ENCODE results near the gene CD200. TPM values are rescaled to one million over a fixed set of nuclear protein-coding genes. Genes with fewer than 3 reads are reported as not detected.
"Not testable (repeated sequence)": the region's sequence is repeated elsewhere in the genome, so short reads cannot be mapped to it uniquely, and the experiment has no call there.

The CD200 gene
- total and polyA plus RNA-seq, 8 donors = 6.6 to 58.0 (median 50.2) TPM

DNA sequence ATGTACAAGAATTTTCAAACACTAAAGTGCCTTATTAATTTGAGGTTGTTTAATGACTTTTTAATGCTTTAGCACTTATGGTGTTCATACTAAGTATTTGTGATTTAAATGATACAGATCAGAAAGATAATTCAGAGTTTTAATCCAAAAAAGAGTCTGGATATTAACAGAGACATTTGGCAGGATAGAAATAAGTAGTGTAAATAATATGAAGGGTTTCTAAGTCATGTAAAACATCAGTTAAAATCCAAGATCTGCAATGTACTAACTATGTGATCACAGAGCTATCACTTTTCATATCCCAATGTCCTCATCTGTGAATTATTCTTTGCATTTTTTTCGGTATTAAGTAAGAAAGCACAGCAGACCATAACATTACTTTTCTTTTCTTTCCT is 62.9 kb downstream of the CD200 start:
- Histone ChIP-seq H3K27me3 (no peaks in the 10 kb centered on the region), H3K4me1 (peaks cover 7 to 22% of the 10 kb centered on the region in 2 donors), H3K36me3 (no peaks in the 10 kb centered on the region), H3K4me3 (no peak overlapping the region), H3K27ac (peak overlapping the region in 1 of 2 donors; percentile 41), H3K9me3 (peaks cover 0 to 6% of the 10 kb centered on the region in 2 donors)
- intact Hi-C loops (cut with DNase I) = no loop called here
- TF ChIP-seq, protein P1, sequence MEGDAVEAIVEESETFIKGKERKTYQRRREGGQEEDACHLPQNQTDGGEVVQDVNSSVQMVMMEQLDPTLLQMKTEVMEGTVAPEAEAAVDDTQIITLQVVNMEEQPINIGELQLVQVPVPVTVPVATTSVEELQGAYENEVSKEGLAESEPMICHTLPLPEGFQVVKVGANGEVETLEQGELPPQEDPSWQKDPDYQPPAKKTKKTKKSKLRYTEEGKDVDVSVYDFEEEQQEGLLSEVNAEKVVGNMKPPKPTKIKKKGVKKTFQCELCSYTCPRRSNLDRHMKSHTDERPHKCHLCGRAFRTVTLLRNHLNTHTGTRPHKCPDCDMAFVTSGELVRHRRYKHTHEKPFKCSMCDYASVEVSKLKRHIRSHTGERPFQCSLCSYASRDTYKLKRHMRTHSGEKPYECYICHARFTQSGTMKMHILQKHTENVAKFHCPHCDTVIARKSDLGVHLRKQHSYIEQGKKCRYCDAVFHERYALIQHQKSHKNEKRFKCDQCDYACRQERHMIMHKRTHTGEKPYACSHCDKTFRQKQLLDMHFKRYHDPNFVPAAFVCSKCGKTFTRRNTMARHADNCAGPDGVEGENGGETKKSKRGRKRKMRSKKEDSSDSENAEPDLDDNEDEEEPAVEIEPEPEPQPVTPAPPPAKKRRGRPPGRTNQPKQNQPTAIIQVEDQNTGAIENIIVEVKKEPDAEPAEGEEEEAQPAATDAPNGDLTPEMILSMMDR (IDR thresholded peaks at IDR 0.05) = no peak
- DNase-seq (peak in 1 of 4 donors; percentile 61), ATAC-seq (no peak)

DNA sequence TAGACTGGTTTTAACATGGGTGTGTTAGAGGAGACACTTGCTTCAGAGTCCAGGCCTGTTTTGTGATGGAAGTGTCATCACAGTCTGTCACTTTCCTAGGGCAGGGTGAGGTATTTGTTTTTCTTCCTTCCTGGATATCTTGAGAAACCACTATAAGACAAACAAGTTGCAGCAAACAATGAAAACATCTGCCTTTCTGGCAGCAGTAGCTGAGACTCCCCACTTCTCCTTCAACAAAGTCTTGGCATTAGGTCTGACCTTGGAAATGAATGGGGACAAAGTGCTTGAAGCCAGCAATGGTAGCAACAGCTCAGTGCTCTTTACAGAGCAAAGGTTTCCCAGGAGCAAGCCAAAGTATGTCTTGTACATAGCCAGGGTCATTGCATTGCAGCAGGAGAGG is 64.6 kb downstream of the CD200 start:
- no peak overlapping the region for H3K27ac ChIP-seq
- no peak overlapping the region for H3K4me3 ChIP-seq
- H3K27me3 ChIP-seq = no peaks in the 10 kb centered on the region
- TF ChIP-seq, protein P1 (IDR thresholded peaks at IDR 0.05) = no peak
- DNase-seq (no peak), ATAC-seq (no peak)
- H3K36me3 ChIP-seq = no peaks in the 10 kb centered on the region
- H3K4me1 ChIP-seq = peaks cover 0 to 11% of the 10 kb centered on the region in 2 donors
- intact Hi-C loops (cut with DNase I) = no loop called here
- peaks cover 0 to 4% of the 10 kb centered on the region in 2 donors for H3K9me3 ChIP-seq

DNA sequence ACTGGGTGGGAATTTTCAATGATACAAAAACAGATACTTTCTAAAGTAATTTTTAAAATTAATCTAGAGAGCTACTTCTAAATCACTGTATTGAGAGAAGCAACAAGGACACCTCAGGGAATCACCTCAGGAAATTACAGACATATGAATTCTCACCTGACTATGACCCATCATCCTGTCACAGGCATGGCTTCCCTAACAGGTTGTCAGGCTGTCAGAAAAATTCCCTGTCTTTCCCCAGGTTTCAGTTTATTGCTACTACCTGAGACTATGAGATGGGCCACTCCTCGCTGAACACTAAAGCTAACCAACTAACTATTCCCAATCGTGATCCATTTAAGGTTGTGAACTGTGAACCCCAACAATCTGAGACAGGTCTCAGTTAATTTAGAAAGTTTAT is 66.1 kb downstream of the CD200 start:
- ATAC-seq = no peak
- Histone ChIP-seq H3K9me3 (no peaks in the 10 kb centered on the region), H3K4me3 (no peak overlapping the region), H3K27ac (no peak overlapping the region), H3K36me3 (no peaks in the 10 kb centered on the region), H3K27me3 (no peaks in the 10 kb centered on the region), H3K4me1 (peaks cover 0 to 11% of the 10 kb centered on the region in 2 donors)
- intact Hi-C loops (cut with DNase I) = no loop called here
- DNase-seq = no peak
- TF ChIP-seq, protein P1 (IDR thresholded peaks at IDR 0.05) = no peak

DNA sequence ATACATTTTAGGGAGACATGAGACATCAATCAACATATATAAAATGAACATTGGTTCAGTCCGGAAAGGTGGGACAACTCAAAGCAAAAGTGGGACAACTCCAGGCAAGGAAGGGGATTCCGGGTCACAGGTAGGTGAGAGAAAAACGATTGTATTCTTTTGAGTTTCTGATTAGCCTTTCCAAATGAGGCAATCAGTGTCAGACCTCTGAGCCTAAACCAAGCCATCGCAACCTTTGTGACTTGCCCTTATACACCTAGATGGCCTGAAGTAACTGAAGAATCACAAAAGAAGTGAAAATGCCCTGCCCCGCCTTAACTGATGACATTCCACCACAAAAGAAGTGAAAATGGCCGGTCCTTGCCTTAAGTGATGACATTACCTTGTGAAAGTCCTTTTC is 66.6 kb downstream of the CD200 start:
- intact Hi-C loops (cut with DNase I); ATAC-seq; H3K27me3 ChIP-seq; H3K36me3 ChIP-seq; DNase-seq; H3K9me3 ChIP-seq; H3K27ac ChIP-seq; H3K4me3 ChIP-seq: not testable (repeated sequence)
- peaks cover 0 to 11% of the 10 kb centered on the region in 2 donors for H3K4me1 ChIP-seq

DNA sequence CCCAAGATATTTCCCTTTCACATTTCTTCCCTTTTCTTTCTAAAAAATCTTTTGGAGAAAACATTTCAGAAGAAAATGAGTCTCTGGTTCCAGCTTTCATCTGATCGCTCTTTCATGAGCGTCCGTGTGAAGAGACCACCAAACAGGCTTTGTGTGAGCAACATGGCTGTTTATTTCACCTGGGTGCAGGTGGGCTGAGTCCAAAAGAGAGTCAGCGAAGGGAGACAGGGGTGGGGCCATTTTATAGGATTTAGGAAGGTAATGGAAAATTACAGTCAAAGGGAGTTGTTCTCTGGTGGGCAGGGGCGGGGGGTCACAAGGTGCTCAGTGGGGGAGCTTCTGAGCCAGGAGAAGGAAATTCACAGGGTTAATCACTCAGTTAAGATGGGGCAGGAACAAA is 67.4 kb downstream of the CD200 start:
- intact Hi-C loops (cut with DNase I); DNase-seq: not testable (repeated sequence)

DNA sequence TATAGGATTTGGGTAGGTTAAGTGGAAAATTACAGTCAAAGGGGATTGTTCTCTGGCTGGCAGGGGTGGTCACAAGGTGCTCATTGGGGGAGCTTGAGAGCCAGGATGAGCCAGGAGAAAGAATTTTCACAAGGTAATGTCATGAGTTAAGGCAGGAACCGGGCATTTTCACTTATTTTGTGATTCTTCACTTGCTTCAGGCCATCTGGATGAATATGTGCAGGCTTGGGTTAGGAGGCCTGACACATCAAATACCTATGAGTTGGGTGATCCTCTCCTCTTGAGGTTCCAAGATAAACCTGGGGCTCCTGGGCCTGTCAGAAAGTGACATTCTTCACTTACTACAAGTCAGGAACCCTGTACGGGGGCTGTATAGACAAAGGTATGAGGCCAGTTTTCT is 68.7 kb downstream of the CD200 start:
- Histone ChIP-seq H3K4me1 (no peaks in the 10 kb centered on the region), H3K4me3 (no peak overlapping the region), H3K36me3 (no peaks in the 10 kb centered on the region), H3K27me3 (no peaks in the 10 kb centered on the region), H3K27ac (no peak overlapping the region), H3K9me3 (no peaks in the 10 kb centered on the region)
- ATAC-seq (no peak), DNase-seq (no peak)
- intact Hi-C loops (cut with DNase I) = no loop called here
- TF ChIP-seq, protein P1 (IDR thresholded peaks at IDR 0.05) = no peak

More for the DNA sequence above, 67.4 kb downstream of the CD200 start:
- not testable (repeated sequence) for H3K27me3 ChIP-seq, ATAC-seq, H3K36me3 ChIP-seq, H3K9me3 ChIP-seq, H3K27ac ChIP-seq, H3K4me1 ChIP-seq, H3K4me3 ChIP-seq
